GM12878 (cell line): ENCODE results near the gene ASCL4. TPM values are rescaled to one million over a fixed set of nuclear protein-coding genes. Genes with fewer than 3 reads are reported as not detected.
A peak's percentile ranks its signal among the peaks of the same experiment; 100 is the strongest.

Experiments
- ATAC-seq: fragments of 200-7000 bp; cut with Tn5 transposase; 3 replicates; pipeline ENCODE4 v1.9.1; 2020; ENCODE audit warnings: mild to moderate bottlenecking, moderate library complexity
- BruUV-seq: library from RNA; stranded (reverse); fragments of 400-500 nt; replicated peaks from 2 replicates; lab custom pipeline; 2021; lab: Mats Ljungman, UMichigan
- CTCF ChIA-PET: fragments of 300-600 bp; sonication (Branson Sonifier 250); formaldehyde crosslinking; extraction: SDS; loops from one replicate; lab custom pipeline; 2021; ENCODE audit warnings: inconsistent platforms; lab: Yijun Ruan, JAX
- POLR2A ChIA-PET: fragments of 350-600 bp; formaldehyde crosslinking; extraction: SDS; loops from one replicate; lab custom pipeline; 2021; ENCODE audit warnings: inconsistent platforms; lab: Charles Lee
- RAD21 ChIA-PET: fragments of 300-600 bp; sonication (Branson Sonifier 250); formaldehyde crosslinking; loops from one replicate; lab custom pipeline; 2023; ENCODE audit warnings: antibody characterized with exemption; ENCODE audit not compliant: unreplicated experiment; lab: Charles Lee
- SMC1A ChIA-PET: fragments of 300-600 bp; sonication (Branson Sonifier 250); formaldehyde crosslinking; loops from one replicate; lab custom pipeline; 2023; ENCODE audit not compliant: unreplicated experiment, uncharacterized antibody; lab: Charles Lee
- DNase-seq: peaks from one replicate; pipeline ENCODE4 v3.0.0-alpha.2; 2011; ENCODE audit warnings: low read depth, low spot score
- FAIRE-seq: peaks from 3 replicates; lab custom pipeline; 2011; peaks lifted over from hg19 to GRCh38; lab: Jason Lieb, UNC
- H2AFZ ChIP-seq: 2 replicates; pipeline ENCODE4 v1.6.0; 2011; ENCODE audit warnings: low read depth, low read length, control low read depth; ENCODE audit not compliant: control insufficient read depth
- H3K27ac ChIP-seq: 2 replicates; pipeline ENCODE4 v1.5.1; 2011; ENCODE audit warnings: control low read depth; ENCODE audit not compliant: control insufficient read depth, insufficient read depth
- H3K27me3 ChIP-seq, 2 experiments: replicated peaks in 1 of 2; 2 replicates each; pipeline versions ENCODE4 v1.6.0 to v1.6.1; 2011; ENCODE audit warnings: low read length in 1 of 2; ENCODE audit not compliant: control insufficient read depth in 2 of 2, insufficient read depth in 2 of 2
- H3K36me3 ChIP-seq, 2 experiments: 2 replicates each; pipeline ENCODE4 v1.5.1; 2011; ENCODE audit warnings: low read length in 1 of 2; ENCODE audit not compliant: control insufficient read depth in 2 of 2, insufficient read depth in 2 of 2
- H3K4me1 ChIP-seq: 2 replicates; pipeline ENCODE4 v1.6.1; 2011; ENCODE audit warnings: mild to moderate bottlenecking, low read length, moderate library complexity, mixed read lengths; ENCODE audit not compliant: control insufficient read depth, insufficient read depth
- H3K4me2 ChIP-seq: 2 replicates; pipeline ENCODE4 v1.6.0; 2011; ENCODE audit warnings: control low read depth; ENCODE audit not compliant: control insufficient read depth, insufficient read depth
- H3K4me3 ChIP-seq: fragments of 200-600 bp; sonication (generic); 2 replicates; pipeline ENCODE4 v1.5.1; 2016
- H3K79me2 ChIP-seq: 2 replicates; pipeline ENCODE4 v1.6.0; 2011; ENCODE audit warnings: low read length; ENCODE audit not compliant: control insufficient read depth, insufficient read depth
- H3K9ac ChIP-seq: 2 replicates; pipeline ENCODE4 v1.8.0; 2011; ENCODE audit warnings: low read length, control low read depth, mixed read lengths; ENCODE audit not compliant: control insufficient read depth, insufficient read depth
- H3K9me3 ChIP-seq: replicated peaks from 3 replicates; pipeline ENCODE4 v1.5.1; 2011; ENCODE audit warnings: mild to moderate bottlenecking, low read length; ENCODE audit not compliant: control insufficient read depth, insufficient read depth
- H4K20me1 ChIP-seq: 2 replicates; pipeline ENCODE4 v1.6.0; 2011; ENCODE audit not compliant: control insufficient read depth, insufficient read depth
- BHLHE40 ChIP-seq, 2 experiments: fragments of 450-650 bp in 1 of 2; IDR thresholded peaks; 2 replicates each; pipeline ENCODE4 v1.6.1; 2011 to 2017; ENCODE audit warnings: low read depth in 2 of 2, borderline replicate concordance in 1 of 2, improper control_type of control experiment in 1 of 2, low read length in 1 of 2, mild to moderate bottlenecking in 1 of 2
- DPF2 ChIP-seq: fragments of 450-650 bp; IDR thresholded peaks from 2 replicates; pipeline ENCODE4 v1.6.1; 2017; ENCODE audit warnings: mild to moderate bottlenecking
- EP300 ChIP-seq, 2 experiments: fragments of 150-350 bp in 1 of 2; IDR thresholded peaks; 2 replicates each; pipeline ENCODE4 v1.6.1; 2011 to 2012; ENCODE audit warnings: low read depth in 2 of 2, low read length in 2 of 2, borderline replicate concordance in 1 of 2, improper control_type of control experiment in 1 of 2, inconsistent platforms in 1 of 2; ENCODE audit not compliant: control insufficient read depth in 1 of 2
- MYC ChIP-seq: IDR thresholded peaks from 2 replicates; pipeline ENCODE4 v1.6.1; 2011; ENCODE audit warnings: mild to moderate bottlenecking, low read length, moderate library complexity, inconsistent platforms; ENCODE audit not compliant: insufficient read depth, insufficient replicate concordance, insufficient read length, severe bottlenecking
- RBBP5 ChIP-seq: fragments of 200-600 bp; sonication (generic); conservative IDR thresholded peaks from 2 replicates; pipeline ENCODE4 v1.6.1; 2016
- SMAD1 ChIP-seq: fragments of 450-650 bp; IDR thresholded peaks from 2 replicates; pipeline ENCODE4 v1.6.1; 2018; ENCODE audit warnings: mild to moderate bottlenecking, low read depth; ENCODE audit not compliant: partially characterized antibody
- TCF7 ChIP-seq: IDR thresholded peaks from 2 replicates; pipeline ENCODE4 v1.6.1; 2014; ENCODE audit warnings: antibody characterized with exemption, borderline replicate concordance
- USF1 ChIP-seq: IDR thresholded peaks from 2 replicates; pipeline ENCODE4 v1.6.1; 2011; ENCODE audit warnings: borderline replicate concordance, low read depth, mild to moderate bottlenecking, moderate library complexity, mixed read lengths, low read length; ENCODE audit not compliant: insufficient read depth; ENCODE audit errors: extremely low read length
- ZBTB40 ChIP-seq: fragments of 450-650 bp; IDR thresholded peaks from 2 replicates; pipeline ENCODE4 v1.6.1; 2016; ENCODE audit warnings: mild to moderate bottlenecking, moderate library complexity, borderline replicate concordance
- WGBS: methylation state at CpG from one replicate; pipeline ENCODE4 v1.1.6; 2016; ENCODE audit warnings: low lambda C conversion rate; ENCODE audit not compliant: insufficient replicate concordance, insufficient coverage; ENCODE audit errors: missing lambda C conversion rate; 5-methylcytosine and 5-hydroxymethylcytosine counted together
- in situ Hi-C: fragments of 300-500 bp; cut with MboI; formaldehyde crosslinking; loops from 9 replicates; pipeline ENCODE4 v1.14.3; 2018; ENCODE audit warnings: mixed read lengths
- intact Hi-C: fragments of 100-400 bp; cut with micrococcal nuclease; formaldehyde crosslinking; loops from one replicate; pipeline ENCODE4 v1.14.2; 2022; ENCODE audit not compliant: unreplicated experiment
- polyA plus RNA-seq, 11 experiments: library from polyadenylated mRNA; depleted of rRNA in 4 of 11; unstranded in 6 of 11; stranded (reverse) in 5 of 11; fragments of >200 nt; fragmentation: Nextera tagmentation in 4 of 11; fragmentation: Illumina TruSeq in 1 of 11; extraction: Ambion mirVana in 4 of 11; extraction: Trizol in 1 of 11; gene quantifications; 1 replicate in 1 of 11; 2 replicates in 10 of 11; pipeline versions ENCODE4 v1.2.1 to v1.2.3, GENCODE V29; 2011 to 2016; ENCODE audit warnings: inconsistent platforms in 2 of 11, missing spikeins in 2 of 11, low read depth in 1 of 11
- total RNA-seq, 4 experiments: library from RNA; depleted of rRNA in 3 of 4; stranded (reverse); fragments of >200 nt in 3 of 4; fragmentation: Illumina TruSeq in 1 of 4; extraction: Trizol in 1 of 4; gene quantifications; 2 replicates each; pipeline versions ENCODE4 v1.2.1 to v1.2.3, GENCODE V29; 2013 to 2021
- TF ChIP-seq, protein P1 (sequence below): fragments of 450-650 bp; IDR thresholded peaks from 2 replicates; pipeline ENCODE4 v1.6.1; 2018; ENCODE audit warnings: borderline replicate concordance, mild to moderate bottlenecking; ENCODE audit not compliant: partially characterized antibody

The ASCL4 gene
- total and polyA plus RNA-seq, 10 of the 15 experiments (the other 5 are each of a cell fraction or from before 2014, with no cell fraction given) = not detected

DNA sequence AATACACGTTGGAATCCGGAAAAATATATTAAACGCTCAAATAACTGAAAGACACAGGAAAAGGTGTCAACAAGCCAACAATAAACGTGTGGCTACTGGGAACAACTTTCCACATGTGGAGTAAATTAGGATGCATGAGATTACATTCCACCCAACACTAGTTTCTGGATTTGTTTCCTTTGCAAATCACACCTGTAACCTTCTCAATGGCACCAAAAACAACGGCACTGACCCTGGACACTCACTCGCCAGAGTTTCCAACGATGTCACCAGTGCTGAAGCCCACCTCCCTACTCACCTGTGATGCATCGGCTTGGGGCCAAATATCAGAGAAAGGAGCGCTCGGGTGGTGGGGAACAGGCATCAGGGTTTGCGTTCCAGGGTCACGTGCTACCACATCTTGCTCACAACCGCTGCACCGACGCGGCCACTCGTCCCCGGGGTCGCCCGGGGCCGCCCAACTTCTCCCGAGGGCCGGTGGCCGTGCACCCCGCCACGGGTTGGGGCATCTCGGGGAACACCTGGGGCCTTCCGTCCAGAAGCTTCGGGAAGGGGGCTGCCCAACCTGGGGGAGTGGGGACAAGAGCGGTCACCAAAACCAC lies 14.2 kb upstream of the ASCL4 start (continued):
- TF ChIP-seq, protein P1, sequence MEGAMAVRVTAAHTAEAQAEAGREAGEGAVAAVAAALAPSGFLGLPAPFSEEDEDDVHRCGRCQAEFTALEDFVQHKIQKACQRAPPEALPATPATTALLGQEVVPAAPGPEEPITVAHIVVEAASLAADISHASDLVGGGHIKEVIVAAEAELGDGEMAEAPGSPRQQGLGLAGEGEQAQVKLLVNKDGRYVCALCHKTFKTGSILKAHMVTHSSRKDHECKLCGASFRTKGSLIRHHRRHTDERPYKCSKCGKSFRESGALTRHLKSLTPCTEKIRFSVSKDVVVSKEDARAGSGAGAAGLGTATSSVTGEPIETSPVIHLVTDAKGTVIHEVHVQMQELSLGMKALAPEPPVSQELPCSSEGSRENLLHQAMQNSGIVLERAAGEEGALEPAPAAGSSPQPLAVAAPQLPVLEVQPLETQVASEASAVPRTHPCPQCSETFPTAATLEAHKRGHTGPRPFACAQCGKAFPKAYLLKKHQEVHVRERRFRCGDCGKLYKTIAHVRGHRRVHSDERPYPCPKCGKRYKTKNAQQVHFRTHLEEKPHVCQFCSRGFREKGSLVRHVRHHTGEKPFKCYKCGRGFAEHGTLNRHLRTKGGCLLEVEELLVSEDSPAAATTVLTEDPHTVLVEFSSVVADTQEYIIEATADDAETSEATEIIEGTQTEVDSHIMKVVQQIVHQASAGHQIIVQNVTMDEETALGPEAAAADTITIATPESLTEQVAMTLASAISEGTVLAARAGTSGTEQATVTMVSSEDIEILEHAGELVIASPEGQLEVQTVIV = no peak
- TF ChIP-seq USF1 = peak; percentile 54
- TF ChIP-seq BHLHE40 (IDR thresholded peaks at IDR 0.05; ENCODE audit: borderline replicate concordance in 1 of 2, low read depth in 2 of 2, low read length in 1 of 2) = peak; percentile 64 to 86; a peak in 3 of 4 replicates

- FAIRE-seq = peak; percentile 44
- BruUV-seq = no TSS peak
- Histone ChIP-seq H3K9ac (peak within 1 kb of the TSS; percentile 73), H3K4me3 (peak within 1 kb of the TSS; percentile 78), H3K27me3 (no peaks in the 10 kb centered on the region), H3K27ac (peak within 1 kb of the TSS; percentile 42), H3K4me1 (peaks cover 3% of the 10 kb centered on the region; the same call in 1 of the 2 replicates), H3K79me2 (peaks cover 26% of the 10 kb centered on the region), H2AFZ (peak within 1 kb of the TSS; percentile 97), H4K20me1 (no peaks in the 10 kb centered on the region), H3K4me2 (peak within 1 kb of the TSS; percentile 97), H3K9me3 (no peaks in the 10 kb centered on the region), H3K36me3 (peaks cover 2 to 5% of the 10 kb centered on the region in 2 experiments)
- intact Hi-C loops = loop anchor here (1.0 to 5.0 kb wide), 3 partner anchors 76 to 141 kb away; partner anchors contain the start of gene PWP1
- ChIA-PET CTCF (interaction anchor here (4.8 kb wide), 1 partner anchor 125 kb away, joined by 58 read pairs; no protein-coding TSS in a partner anchor), SMC1A (interaction anchor here (2.1 to 4.2 kb wide), 3 partner anchors 18 to 126 kb away, joined by 7 to 20 read pairs (median 11); no protein-coding TSS in a partner anchor), POLR2A (interaction anchor here (0.6 kb wide), 1 partner anchor 85 kb away, joined by 3 read pairs; no protein-coding TSS in a partner anchor), RAD21 (no interaction called here)
- ATAC-seq = peak; percentile 96
- 3% methylated on average over 55 of the region's 83 CpGs for WGBS
- in situ Hi-C loops = no loop called here
- peak; percentile 65 for DNase-seq
- no peak for TF ChIP-seq RBBP5
- peak; percentile 51 for TF ChIP-seq DPF2
- TF ChIP-seq ZBTB40 = peak; percentile 67; the same call in 1 of the 2 replicates
- no peak for TF ChIP-seq SMAD1
- 0 out of 4 replicates have a peak, but pooled peaks of 1 of the 2 experiments have one; percentile 11 for TF ChIP-seq EP300 (IDR thresholded peaks at IDR 0.05; ENCODE audit: borderline replicate concordance in 1 of 2, control insufficient read depth in 1 of 2, low read depth in 2 of 2, low read length in 2 of 2)
- TF ChIP-seq MYC = no peak
- TF ChIP-seq TCF7 = no peak
These were observed 13.5 kb upstream of the ASCL4 start, which contains the start of gene PRDM4 for GRCh38 chr12:107760809-107761501. Gene PRDM4, minus strand, starts transcription at chr12:107761137. Its CDS starts 622 bp downstream, at chr12:107760515.
